GM19438 (cell line): Measurements from ENCODE around the gene PLEKHO2.

Experiments
- ATAC-seq: cut with Tn5 transposase; IDR thresholded peaks from one replicate; pipeline ENCODE4 v1.9.1; 2021; ENCODE audit warnings: low read depth; ENCODE audit not compliant: unreplicated experiment

PLEKHO2 gene

DNA sequence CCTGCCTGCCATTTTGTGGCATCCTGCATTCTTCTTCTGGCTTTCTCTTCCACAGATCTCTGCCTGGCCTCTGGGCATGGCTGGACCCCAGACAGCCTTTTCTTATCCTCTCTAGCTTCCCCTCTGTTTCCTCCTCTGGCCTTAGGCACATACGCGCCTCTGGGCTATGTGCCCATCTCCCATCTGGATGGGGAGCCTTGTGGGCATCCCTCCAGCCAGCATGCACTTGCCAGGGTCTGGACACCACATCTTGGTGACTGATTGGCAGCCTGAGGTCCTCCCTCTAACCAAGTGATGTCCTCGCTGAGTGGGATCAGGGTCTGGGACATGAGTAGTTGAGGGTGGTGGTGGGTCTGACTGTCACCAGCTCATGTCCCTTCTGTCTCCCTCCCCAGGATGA, 12.8 kb downstream of the PLEKHO2 start:
- ATAC-seq = no peak

DNA sequence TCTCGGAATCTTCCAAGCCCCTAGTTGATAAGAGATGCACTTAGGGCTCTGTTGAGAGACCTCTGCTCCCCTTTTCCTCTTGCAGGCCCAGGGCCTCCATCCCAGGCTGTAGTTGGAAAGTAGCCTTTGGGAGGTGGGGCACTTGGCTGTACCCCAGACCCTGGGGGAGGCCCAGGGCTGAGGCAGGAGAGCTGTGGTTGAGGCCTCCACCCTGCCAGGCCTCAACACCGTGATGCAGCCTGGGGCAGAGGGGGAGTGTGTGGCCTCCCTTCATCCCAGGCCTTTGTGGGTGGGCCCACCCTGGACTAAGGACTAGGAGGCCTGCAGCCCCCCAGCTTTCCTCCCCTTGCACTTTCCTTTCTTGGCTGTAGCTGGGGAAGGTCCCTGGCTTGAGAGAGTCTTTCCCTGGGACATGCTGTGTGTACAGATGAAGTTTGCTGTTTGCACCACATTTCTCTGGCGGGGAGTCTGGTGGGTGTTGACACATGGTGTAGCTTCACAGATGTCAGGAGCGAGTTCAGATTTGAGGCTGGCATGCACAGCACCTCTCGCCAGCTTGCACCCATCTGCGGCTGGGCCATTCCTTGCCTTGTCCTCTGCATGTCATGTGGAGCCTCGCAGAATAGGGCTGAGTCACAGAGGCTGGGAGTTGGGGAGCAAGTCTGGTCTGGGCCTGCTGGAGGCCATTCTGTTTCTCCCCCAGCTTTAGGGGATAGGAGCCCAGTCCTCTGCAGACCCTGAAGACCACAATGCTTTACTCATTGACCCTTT, 13.7 kb downstream of the PLEKHO2 start:
- ATAC-seq = no peak

DNA sequence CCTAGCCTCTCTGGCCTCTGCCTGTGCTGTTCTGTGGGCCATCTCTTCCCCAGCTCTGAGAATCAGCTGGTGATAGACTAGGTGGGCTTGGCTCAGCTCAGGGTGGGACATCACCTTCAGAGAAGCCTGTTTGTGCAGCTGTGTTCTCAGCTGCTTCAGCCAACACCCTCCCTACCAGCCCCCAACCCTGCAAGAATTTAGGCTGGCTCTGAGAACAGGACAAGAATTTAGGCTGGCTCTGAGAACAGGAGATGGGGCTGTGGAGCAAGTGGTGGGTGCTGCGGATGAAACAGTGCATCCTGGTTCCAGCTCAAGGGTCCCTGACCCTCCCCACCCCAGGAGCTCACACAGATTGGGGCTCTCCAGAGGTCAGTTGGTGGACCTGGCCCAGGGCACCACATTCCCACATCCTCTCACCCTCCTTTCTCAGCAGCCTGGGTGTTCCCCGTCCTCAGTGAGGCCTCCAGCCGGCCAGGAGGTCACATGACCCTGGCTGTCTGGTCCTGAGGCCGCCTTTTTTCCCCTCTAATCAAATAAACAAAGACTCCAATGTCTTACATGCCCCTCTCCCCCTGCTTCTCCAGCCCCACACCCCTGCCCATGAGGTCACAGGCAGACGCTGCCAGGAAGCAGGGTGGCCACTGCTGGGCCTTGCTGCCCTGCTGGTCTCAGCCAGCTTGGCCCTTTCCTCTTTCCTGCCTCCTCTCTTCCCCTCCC, 14.9 kb downstream of the PLEKHO2 start:
- no peak for ATAC-seq

DNA sequence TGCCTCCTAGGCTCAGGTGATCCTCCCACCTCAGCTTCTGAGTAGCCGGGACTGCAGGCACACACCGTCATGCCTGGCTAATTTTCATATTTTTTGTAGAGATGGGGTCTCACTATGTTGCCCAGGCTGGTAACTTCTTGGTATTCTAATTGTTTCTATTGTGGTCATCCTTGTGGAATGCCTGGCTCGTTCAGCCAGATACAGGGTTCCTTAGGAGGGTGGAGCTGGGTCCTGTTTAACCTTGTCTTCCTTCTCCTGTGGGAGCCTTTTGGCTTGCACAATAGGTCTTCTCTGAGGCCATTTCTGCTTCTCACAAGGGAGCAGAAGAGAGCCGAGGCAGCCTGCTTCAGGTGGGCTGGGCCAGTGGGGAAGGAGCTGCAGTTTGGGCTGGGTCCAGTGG, 15.7 kb downstream of the PLEKHO2 start:
- no peak for ATAC-seq

DNA sequence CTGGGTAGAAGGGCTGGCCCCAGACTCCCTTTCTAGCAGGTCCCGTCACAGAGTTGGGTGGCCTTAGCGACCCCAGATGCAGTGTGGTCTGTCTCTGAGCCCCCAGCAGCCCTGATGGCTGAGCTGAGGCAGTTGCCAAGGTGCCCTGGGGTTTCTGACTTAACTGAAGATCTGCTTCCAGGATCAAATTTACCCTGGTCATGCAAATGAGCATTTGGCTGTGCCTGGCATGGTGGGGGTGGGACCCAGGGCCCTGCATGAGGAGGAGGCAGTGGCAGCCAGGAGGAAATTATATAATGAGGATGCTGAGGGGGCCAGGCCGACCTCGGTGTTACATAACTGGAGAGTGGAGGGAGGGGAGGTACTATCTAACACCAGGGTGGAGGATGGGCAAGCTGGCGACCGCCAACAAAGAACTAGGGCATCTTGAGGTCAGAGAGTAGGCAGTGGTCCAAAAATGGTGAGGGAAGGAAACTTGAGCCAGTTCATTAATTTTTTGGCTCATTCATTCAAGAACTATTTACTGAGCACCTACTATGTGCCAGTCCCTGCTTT, 16.4 kb downstream of the PLEKHO2 start:
- ATAC-seq = no peak

DNA sequence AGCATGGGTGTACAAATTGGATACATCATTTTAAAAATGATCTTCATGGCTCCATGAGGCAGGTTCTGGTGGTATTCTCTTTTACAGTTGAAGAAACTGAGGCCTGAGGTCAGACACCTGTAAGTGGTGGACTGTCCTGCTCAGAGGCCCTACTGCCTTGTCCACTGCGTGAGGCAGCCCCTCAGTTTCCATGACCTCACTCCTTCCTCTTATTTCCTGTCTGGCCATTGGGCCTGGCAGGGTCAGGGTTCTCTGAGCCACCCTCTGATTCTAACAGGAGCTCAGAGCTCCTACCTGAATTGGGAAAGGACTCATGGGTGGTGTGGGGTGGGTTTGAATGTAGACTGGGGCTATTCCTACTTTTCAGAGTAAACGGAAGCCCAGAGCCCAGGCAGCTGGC, 17.5 kb downstream of the PLEKHO2 start:
- no peak for ATAC-seq

DNA sequence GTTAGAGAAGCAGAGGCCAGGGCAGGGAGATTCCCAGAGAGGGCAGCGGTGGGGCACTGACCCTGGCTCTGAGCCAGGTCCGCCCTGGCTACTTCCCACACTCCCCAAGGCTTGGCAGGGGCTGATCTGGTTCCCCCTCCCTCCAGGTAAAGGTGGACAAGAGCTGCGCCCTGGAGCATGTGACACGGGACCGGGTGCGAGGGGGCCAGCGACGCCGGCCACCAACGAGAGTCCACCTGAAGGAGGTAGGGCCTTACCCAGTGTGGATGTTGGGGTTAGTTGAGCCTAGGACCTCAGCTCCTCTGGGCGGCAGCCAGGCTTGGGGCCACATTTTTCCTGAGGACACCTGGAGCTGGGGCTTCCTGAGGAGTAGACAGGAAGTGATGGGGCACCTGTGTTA, 19.6 kb downstream of the PLEKHO2 start:
- ATAC-seq = no peak

DNA sequence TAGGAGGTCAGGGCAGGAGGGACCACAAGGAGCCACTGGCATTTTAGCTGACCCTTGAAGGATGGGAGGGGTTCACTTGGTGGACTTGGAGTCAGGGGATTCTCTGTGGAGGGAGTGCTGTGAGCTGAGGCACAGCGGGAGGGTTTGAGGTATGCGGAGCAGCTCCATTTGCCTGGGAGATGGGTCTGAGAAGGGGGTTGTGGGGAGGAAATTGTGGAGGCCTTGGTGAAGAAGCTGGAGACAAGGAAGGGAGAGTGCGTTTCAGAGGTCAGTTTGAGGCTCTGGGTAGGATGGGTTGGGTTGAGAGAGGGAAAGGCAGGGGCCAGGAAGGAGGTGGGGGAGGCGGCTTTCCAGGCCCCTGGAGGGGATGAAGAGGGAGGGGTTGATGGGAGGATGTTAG, 20.2 kb downstream of the PLEKHO2 start:
- no peak for ATAC-seq

DNA sequence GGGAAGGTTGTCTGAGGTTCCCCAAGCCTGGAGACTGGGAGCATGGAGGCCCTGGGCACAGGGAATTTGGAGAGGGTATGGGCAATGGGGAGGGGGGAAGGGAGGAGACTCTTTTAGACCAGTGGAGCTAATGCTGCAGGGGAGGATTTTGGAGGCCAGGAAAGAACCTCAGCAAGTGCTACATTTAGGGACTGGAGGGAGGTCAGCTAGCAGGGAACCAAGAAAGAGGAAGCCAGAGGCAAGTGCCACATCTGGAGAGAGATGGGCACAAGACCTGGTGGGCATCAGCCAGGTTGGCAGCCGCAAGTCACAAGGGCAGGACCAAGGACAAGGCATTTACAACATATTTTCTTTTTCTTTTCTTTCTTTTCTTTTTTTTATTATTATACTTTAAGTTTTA, 20.7 kb downstream of the PLEKHO2 start:
- ATAC-seq = no peak

DNA sequence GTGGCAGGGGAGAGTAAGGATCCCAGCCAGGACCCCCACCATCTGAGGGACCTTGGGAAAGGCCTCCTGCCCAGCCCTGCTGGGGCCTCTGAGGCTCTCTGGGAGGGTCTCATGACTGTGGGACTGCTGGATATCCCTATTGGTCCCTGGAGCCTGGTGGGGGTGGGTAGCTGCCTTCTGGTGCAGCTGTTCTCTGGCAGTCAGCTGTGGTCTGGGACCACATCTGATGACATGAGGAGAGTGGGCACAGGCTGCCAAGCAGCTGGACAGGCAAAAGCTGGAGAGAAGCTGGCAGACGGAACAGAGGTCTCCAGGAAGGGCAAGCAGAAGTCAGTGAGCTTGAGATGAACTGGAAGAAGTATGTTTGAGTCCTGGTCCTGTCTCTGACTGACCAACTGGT, 22.4 kb downstream of the PLEKHO2 start:
- no peak for ATAC-seq

DNA sequence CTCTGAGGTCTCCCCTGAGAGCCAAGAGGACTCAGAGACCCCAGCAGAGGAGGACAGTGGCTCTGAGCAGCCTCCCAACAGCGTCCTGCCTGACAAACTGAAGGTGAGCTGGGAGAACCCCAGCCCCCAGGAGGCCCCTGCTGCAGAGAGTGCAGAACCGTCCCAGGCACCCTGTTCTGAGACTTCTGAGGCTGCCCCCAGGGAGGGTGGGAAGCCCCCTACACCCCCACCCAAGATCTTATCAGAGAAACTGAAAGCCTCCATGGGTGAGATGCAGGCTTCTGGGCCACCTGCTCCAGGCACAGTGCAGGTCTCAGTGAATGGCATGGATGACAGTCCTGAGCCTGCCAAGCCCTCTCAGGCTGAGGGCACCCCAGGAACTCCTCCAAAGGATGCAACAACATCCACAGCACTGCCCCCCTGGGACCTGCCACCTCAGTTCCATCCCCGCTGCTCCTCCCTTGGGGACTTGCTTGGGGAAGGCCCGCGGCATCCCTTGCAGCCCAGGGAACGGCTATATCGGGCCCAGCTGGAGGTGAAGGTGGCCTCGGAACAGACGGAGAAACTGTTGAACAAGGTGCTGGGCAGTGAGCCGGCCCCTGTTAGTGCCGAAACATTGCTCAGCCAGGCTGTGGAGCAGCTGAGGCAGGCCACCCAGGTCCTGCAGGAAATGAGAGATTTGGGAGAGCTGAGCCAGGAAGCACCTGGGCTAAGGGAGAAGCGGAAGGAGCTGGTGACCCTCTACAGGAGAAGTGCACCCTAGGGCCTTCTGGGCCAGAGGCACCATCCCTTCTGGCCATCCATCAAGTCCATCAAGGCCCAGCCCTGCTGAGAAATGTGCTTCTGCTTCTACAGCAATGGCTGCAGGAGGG, 23.6 kb downstream of the PLEKHO2 start:
- no peak for ATAC-seq

DNA sequence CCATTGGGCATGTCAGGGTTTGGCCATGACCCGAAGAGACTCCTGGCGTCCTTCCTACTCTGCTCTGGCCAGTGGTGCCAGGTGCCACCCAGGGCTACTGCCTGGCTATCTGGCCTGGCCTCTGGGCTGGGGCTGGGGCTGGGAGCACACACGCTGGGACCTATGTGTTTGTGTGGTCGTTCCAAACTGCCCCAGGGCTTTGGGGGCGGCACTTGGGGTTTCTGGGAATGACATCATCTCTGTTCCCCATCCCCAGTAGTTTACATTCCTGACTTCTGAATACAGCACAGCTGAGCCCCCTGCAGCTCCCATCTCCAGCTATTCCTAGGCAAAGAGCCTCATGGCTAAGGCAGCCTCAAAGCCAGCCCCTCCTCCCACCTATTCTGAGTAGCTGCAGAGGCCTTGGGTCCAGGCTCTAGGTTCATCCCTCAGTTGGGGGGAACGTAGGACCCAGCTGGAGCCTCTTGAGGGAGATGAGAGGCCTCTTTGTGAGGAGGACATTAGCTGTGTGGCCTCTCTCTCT, 24.3 kb downstream of the PLEKHO2 start:
- ATAC-seq = no peak

DNA sequence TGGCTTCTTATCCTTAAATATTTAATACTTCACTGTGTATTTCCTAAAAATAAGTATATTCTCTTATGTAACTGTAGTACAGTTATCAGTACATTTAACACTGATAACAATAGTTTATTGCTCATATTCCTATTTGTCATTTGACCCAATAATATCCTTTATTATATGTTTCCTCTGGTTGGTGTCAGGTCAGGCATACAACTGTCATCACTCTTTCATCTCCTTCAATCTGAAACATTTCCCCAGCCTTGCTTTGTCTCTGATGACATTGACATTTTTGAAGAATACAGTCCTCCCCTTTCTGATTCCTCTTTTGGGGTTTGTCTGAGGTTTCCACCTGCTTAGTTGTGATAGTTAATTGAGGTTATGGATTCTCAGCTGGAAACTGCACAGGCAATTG, 27.8 kb downstream of the PLEKHO2 start:
- no peak for ATAC-seq

DNA sequence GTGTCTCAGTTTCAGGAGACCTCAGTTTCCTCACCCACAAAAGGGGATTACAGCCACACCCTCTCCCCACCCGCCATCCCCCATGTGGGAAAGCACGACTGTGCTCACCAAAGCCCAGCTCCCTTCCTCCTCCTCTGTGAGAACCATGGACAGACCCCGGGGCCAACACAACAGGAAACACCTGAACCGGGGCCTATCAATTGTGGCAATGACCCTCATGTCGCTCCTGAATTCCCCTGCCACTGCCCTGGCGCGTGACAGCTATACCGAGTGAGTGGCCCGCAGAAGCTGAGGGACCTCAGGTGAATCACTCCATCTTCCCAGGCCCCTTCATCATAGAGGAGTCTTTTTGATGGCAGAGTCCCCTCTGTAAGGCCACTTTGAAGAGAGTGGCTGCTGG, 28.6 kb downstream of the PLEKHO2 start:
- ATAC-seq = no peak

DNA sequence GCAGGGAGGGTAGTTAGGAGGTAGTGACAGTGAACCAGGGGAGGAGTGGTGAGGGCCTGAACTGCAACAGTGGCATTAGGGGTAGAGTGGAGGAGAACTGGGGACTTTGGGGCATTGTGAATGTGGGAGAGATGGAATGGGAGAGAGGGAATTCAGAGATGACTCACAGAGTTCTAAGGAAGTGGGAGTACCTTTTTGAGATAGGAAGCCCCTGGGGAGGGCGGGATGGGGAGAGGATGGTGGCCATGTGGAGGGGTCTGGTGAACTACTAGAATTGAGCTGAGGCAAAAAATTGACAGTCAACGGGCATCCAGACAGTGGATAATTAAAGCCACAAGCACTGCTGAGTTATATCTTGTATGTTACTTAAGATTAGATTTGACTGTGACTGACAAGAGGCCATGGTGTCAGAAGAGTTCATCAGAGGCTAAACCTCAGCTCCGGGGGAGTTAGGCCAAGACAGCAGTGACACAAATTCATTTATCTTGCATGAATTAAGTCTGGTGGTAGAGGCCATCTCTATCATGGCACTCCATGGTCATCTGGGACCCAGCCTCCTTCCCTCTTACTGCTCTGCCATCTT, 34.0 kb downstream of the PLEKHO2 start:
- ATAC-seq = no peak

DNA sequence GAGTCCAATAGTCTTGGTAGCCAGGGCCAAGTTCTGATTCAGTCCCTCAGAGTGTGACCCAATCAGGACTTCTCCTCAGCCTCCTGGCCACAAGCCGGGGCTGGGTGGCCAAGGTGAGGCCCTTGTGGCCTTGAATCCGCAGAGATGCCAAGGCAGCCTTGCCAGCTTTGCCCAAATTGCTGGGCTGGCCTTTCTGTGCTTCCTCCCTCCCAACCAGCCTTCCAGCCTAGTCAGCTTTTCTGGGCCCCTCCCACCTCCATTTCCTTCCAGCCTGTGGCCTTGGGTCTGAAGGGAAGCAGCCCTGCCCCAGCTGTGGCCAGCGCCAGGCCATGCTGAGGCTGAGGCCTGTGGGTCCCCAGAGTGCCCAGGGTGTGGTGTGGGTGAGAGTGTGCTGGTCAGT, 35.7 kb downstream of the PLEKHO2 start:
- no peak for ATAC-seq

DNA sequence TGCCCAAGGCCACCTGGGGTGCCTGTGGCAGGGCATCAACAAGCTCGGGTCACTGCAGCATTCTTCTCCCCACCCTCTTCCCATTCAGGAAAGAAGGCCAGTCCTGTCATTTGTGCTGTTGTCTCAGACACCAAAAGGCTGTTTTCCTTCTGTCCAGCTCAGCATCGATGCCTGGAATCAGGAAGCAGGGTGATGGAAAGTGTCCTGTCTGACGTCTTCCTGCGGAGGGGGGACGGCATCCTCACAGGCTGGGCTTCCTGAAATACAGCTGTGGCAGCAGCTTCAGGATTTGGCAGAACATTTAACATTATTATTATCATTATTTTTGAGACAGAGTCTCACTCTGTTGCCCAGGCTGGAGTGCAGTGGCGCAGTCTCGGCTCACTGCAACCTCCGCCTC, 37.0 kb downstream of the PLEKHO2 start:
- no peak for ATAC-seq

DNA sequence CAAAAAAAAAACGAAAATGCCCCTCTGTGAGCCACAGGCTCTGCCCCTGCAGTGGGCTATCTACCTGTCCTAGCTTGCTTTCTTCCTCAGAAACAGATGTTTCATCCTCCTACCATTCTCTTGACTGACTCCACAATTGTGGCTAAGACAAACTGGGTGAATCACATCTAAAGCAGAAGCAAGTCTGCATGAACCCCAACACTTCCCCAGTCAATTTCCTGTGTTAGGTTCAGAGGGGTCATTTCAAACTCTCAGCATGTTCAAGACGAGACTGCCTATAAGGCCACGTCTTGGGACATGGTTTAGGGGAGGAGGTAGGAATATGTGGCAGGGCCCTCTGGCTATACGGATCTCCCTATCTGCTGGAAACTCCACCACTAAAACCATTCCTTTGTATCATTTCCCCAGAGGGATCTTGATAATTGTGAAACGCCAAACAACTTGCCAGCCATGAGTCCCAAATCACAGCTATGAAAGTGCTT, 41.4 kb downstream of the PLEKHO2 start:
- ATAC-seq = no peak

DNA sequence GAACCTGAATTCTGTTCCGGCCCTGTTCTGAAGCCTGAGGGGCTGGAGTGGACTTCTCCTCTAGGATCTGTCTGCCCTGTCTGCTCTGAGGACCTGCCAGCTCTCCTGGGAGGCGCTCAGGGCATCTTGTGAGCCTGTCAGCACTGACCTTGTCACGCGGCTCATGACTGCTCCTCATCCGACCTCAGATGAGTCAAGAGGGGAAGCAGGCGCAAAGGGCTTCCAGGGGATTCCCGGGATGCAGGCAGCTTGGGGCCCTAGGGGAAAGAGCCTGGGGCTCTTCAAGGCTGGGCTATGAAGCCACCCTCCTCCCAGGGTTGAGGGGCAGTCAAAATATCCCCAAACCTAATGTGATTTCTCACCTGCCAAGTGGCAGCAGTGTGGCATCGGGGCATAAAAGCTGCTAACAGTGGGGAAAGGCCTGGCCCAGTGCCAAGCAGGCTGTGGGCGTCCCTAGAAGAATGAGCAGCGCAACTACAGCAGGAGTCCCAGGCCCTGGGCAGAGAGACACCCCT, 42.3 kb downstream of the PLEKHO2 start:
- peak; percentile 51 for ATAC-seq

DNA sequence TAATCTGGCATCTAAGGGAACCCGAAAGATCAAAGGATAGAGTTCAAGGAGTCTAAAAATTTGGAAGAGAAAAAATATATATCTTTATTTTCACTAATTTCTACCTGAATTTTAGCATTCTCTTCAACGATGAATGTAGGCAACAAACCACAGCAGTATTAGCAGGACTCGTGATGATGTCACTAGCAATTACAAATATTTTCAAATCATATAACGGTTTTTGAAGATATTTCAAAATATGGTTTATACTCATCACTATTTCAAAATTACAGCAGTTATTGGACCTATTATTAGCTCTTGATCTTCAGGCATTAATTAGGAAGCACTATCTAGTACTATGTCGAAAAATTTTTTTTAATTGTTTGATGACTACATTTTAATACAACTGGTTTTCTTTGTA, 43.0 kb downstream of the PLEKHO2 start:
- no peak for ATAC-seq
